Panc1 (cell line): ENCODE results near the gene WDR70. TPM values are rescaled to one million over a fixed set of nuclear protein-coding genes. Genes with fewer than 3 reads are reported as not detected.
"Not testable (repeated sequence)": the region's sequence is repeated elsewhere in the genome, so short reads cannot be mapped to it uniquely, and the experiment has no call there.

ENCODE experiments used
- ATAC-seq: fragments of 200-7000 bp; cut with Tn5 transposase; 2 replicates; pipeline ENCODE4 v1.9.1; 2020; ENCODE audit warnings: mild to moderate bottlenecking, moderate library complexity
- BruUV-seq: library from RNA; stranded (reverse); fragments of 400-500 nt; replicated peaks from 2 replicates; lab custom pipeline; 2021; lab: Mats Ljungman, UMichigan
- CTCF ChIA-PET: fragments of 300-600 bp; sonication (Branson Sonifier 250); formaldehyde crosslinking; loops from one replicate; lab custom pipeline; 2022; ENCODE audit warnings: antibody characterized with exemption; lab: Charles Lee
- POLR2A ChIA-PET: fragments of 300-600 bp; sonication (Branson Sonifier 250); formaldehyde crosslinking; loops from one replicate; lab custom pipeline; 2022; ENCODE audit warnings: antibody characterized with exemption; lab: Charles Lee
- DNase-seq: peaks from one replicate; pipeline ENCODE4 v3.0.0-alpha.2; 2010; ENCODE audit warnings: low read depth, low spot score
- H3K27ac ChIP-seq: 2 replicates; pipeline ENCODE4 v1.5.1; 2011; ENCODE audit warnings: mild to moderate bottlenecking, low read length, inconsistent platforms
- H3K27me3 ChIP-seq: fragments of 200-500 bp; sonication (Bioruptor generic); 2 replicates; pipeline ENCODE4 v1.6.0; 2014; ENCODE audit warnings: low read length, inconsistent platforms; ENCODE audit not compliant: control insufficient read depth, insufficient read depth
- H3K36me3 ChIP-seq: fragments of 200-500 bp; sonication (Bioruptor generic); 2 replicates; pipeline ENCODE4 v1.5.1; 2014; ENCODE audit warnings: inconsistent platforms, mild to moderate bottlenecking, low read length, moderate library complexity; ENCODE audit not compliant: control insufficient read depth, insufficient read depth
- H3K4me1 ChIP-seq: 2 replicates; pipeline ENCODE4 v1.5.1; 2011; ENCODE audit warnings: inconsistent platforms, mild to moderate bottlenecking, low read length, moderate library complexity; ENCODE audit not compliant: control insufficient read depth, insufficient read depth
- H3K4me3 ChIP-seq, 2 experiments: 2 replicates each; pipeline ENCODE4 v1.5.1; 2011 to 2012; ENCODE audit warnings: low read depth in 2 of 2, low read length in 2 of 2, mild to moderate bottlenecking in 2 of 2, inconsistent platforms in 1 of 2, moderate library complexity in 1 of 2
- H3K9me3 ChIP-seq: fragments of 200-500 bp; sonication (Bioruptor generic); 2 replicates; pipeline ENCODE4 v1.5.1; 2014; ENCODE audit warnings: low read depth, mild to moderate bottlenecking, inconsistent platforms, low read length, moderate library complexity; ENCODE audit not compliant: control insufficient read depth, insufficient read depth
- CTCF ChIP-seq: fragments of 450-650 bp; IDR thresholded peaks from 2 replicates; pipeline ENCODE4 v1.5.1; 2017; ENCODE audit warnings: mild to moderate bottlenecking
- POLR2AphosphoS5 ChIP-seq: IDR thresholded peaks from 2 replicates; pipeline ENCODE4 v1.6.1; 2012; ENCODE audit warnings: mild to moderate bottlenecking, low read depth, low read length, moderate library complexity
- REST ChIP-seq, 2 experiments: IDR thresholded peaks; 2 replicates each; pipeline ENCODE4 v1.6.1; 2011 to 2012; ENCODE audit warnings: low read depth in 2 of 2, control low read depth in 1 of 2, low read length in 1 of 2, mild to moderate bottlenecking in 1 of 2, moderate library complexity in 1 of 2; ENCODE audit not compliant: insufficient read depth in 1 of 2
- SIN3A ChIP-seq: IDR thresholded peaks from 2 replicates; pipeline ENCODE4 v1.6.1; 2012; ENCODE audit warnings: low read depth, mild to moderate bottlenecking, low read length, moderate library complexity, borderline replicate concordance; ENCODE audit not compliant: insufficient read depth
- TCF7L2 ChIP-seq: IDR thresholded peaks from 2 replicates; pipeline ENCODE4 v1.6.1; 2011; ENCODE audit warnings: mild to moderate bottlenecking, low read depth, low read length, inconsistent platforms
- in situ Hi-C: cut with HindIII; loops from 2 replicates; pipeline ENCODE4 v1.10.0; 2016; ENCODE audit warnings: low sequenced_read_pairs, low pct_unique_long_range_greater_than_20kb
- intact Hi-C: fragments of 100-400 bp; cut with micrococcal nuclease; formaldehyde crosslinking; loops from one replicate; pipeline ENCODE4 v1.10.0; 2022; ENCODE audit not compliant: unreplicated experiment
- total RNA-seq: library from RNA; stranded (reverse); gene quantifications from one replicate; pipeline ENCODE4 v1.2.1, GENCODE V29; 2021; ENCODE audit not compliant: unreplicated experiment

WDR70 gene
- total RNA-seq, 1 experiment from 2014 or later: 29.5 TPM

GRCh38 chr5:37615184-37615583, 236.1 kb downstream of the WDR70 start:
- no peak overlapping the region for H3K4me3 ChIP-seq
- ChIA-PET POLR2A (no interaction called here), CTCF (no interaction called here)
- no peaks in the 10 kb centered on the region for H3K9me3 ChIP-seq
- ATAC-seq (no peak), DNase-seq (no peak)
- intact Hi-C loops (no loop called here), in situ Hi-C loops (no loop called here)
- no peaks in the 10 kb centered on the region for H3K27me3 ChIP-seq
- H3K36me3 ChIP-seq: no peaks in the 10 kb centered on the region; the same call in 1 of the 2 replicates
- H3K27ac ChIP-seq: no peak overlapping the region
- H3K4me1 ChIP-seq: no peaks in the 10 kb centered on the region
- BruUV-seq: no TSS peak
- TF ChIP-seq REST (IDR thresholded peaks at IDR 0.05; ENCODE audit: insufficient read depth in 1 of 2, low read depth in 2 of 2, low read length in 1 of 2) (no peak), CTCF (no peak), SIN3A (no peak), TCF7L2 (no peak), POLR2AphosphoS5 (no peak)

GRCh38 chr5:37619353-37619752, 240.2 kb downstream of the WDR70 start:
- intact Hi-C loops (no loop called here), in situ Hi-C loops (no loop called here)
- Histone ChIP-seq H3K27ac (no peak overlapping the region), H3K36me3 (no peaks in the 10 kb centered on the region), H3K4me3 (no peak overlapping the region), H3K27me3 (no peaks in the 10 kb centered on the region), H3K4me1 (no peaks in the 10 kb centered on the region), H3K9me3 (no peaks in the 10 kb centered on the region; the same call in 1 of the 2 replicates)
- BruUV-seq: no TSS peak
- POLR2A ChIA-PET: no interaction called here
- no peak for TF ChIP-seq CTCF
- no peak for TF ChIP-seq SIN3A
- TF ChIP-seq POLR2AphosphoS5: no peak
- no peak for TF ChIP-seq TCF7L2
- TF ChIP-seq REST (IDR thresholded peaks at IDR 0.05; ENCODE audit: insufficient read depth in 1 of 2, low read depth in 2 of 2, low read length in 1 of 2): no peak
- ATAC-seq: no peak
- no peak for DNase-seq
- CTCF ChIA-PET: no interaction called here

- H3K27ac ChIP-seq, CTCF ChIA-PET, H3K4me1 ChIP-seq, H3K27me3 ChIP-seq, in situ Hi-C loops, H3K9me3 ChIP-seq, intact Hi-C loops, H3K36me3 ChIP-seq, H3K4me3 ChIP-seq, POLR2A ChIA-PET, BruUV-seq, ATAC-seq, DNase-seq: not testable (repeated sequence)
Observed at GRCh38 chr5:37622354-37622753, 243.2 kb downstream of the WDR70 start.
